HepG2 (cell line): ENCODE measurements around the gene TROAP. TPM values are rescaled to one million over a fixed set of nuclear protein-coding genes. Genes with fewer than 3 reads are reported as not detected.

ENCODE experiments used
- AFF4 ChIP-seq: sonication (generic); formaldehyde crosslinking; IDR thresholded peaks from 2 replicates; pipeline ENCODE4 v1.4.0; 2020; ENCODE audit warnings: missing genetic modification reagents
- ARID3A ChIP-seq: IDR thresholded peaks from 2 replicates; pipeline ENCODE4 v1.6.1; 2012; ENCODE audit warnings: low read depth, low read length, improper control_type of control experiment
- ESRRA ChIP-seq: sonication (generic); formaldehyde crosslinking; IDR thresholded peaks from 2 replicates; pipeline ENCODE4 v1.5.1; 2020; ENCODE audit warnings: mild to moderate bottlenecking, low read depth, missing genetic modification reagents
- JARID2 ChIP-seq: sonication (generic); formaldehyde crosslinking; IDR thresholded peaks from 2 replicates; pipeline ENCODE4 v1.8.1; 2023; ENCODE audit warnings: missing genetic modification reagents, inconsistent platforms; ENCODE audit not compliant: insufficient replicate concordance
- KLF13 ChIP-seq: sonication (generic); formaldehyde crosslinking; IDR thresholded peaks from 2 replicates; pipeline ENCODE4 v1.4.0; 2020; ENCODE audit warnings: mild to moderate bottlenecking, missing genetic modification reagents
- NR3C1 ChIP-seq: sonication (generic); formaldehyde crosslinking; IDR thresholded peaks from 2 replicates; pipeline ENCODE4 v1.4.0; 2020; ENCODE audit warnings: missing genetic modification reagents
- NRL ChIP-seq: sonication (generic); formaldehyde crosslinking; IDR thresholded peaks from 2 replicates; pipeline ENCODE4 v1.5.0; 2020; ENCODE audit warnings: missing genetic modification reagents, mild to moderate bottlenecking, moderate library complexity, borderline replicate concordance
- PPARG ChIP-seq: conservative IDR thresholded peaks from 2 replicates; pipeline ENCODE4 v1.6.1; 2016; ENCODE audit warnings: missing biosample characterization, missing genetic modification reagents
- SNAPC2 ChIP-seq: sonication (generic); formaldehyde crosslinking; IDR thresholded peaks from 2 replicates; pipeline ENCODE4 v1.8.1; 2022; ENCODE audit warnings: mild to moderate bottlenecking, missing genetic modification reagents
- STAG1 ChIP-seq: sonication (generic); formaldehyde crosslinking; IDR thresholded peaks from 2 replicates; pipeline ENCODE4 v1.4.0; 2020; ENCODE audit warnings: missing genetic modification reagents
- ZNF550 ChIP-seq: sonication (generic); formaldehyde crosslinking; IDR thresholded peaks from 2 replicates; pipeline ENCODE4 v1.4.0; 2020; ENCODE audit warnings: mild to moderate bottlenecking, missing genetic modification reagents, borderline replicate concordance
- ZNF749 ChIP-seq: sonication (generic); formaldehyde crosslinking; IDR thresholded peaks from 2 replicates; pipeline ENCODE4 v1.8.0; 2022; ENCODE audit warnings: mild to moderate bottlenecking, missing genetic modification reagents, moderate library complexity, borderline replicate concordance
- polyA plus RNA-seq, 8 experiments: library from polyadenylated mRNA; depleted of rRNA in 3 of 8; stranded (reverse) in 7 of 8; unstranded in 1 of 8; fragments of >200 nt; fragmentation: Illumina TruSeq in 4 of 8; extraction: Trizol in 4 of 8; gene quantifications; 2 replicates each; pipeline versions ENCODE4 v1.2.1 to v1.2.3, GENCODE V29; 2011 to 2016; ENCODE audit warnings: low read depth in 4 of 8, missing spikeins in 1 of 8, mixed read lengths in 1 of 8; ENCODE audit not compliant: insufficient read depth in 1 of 8
- total RNA-seq, 5 experiments: library from RNA; depleted of rRNA; stranded (reverse); fragments of >200 nt; fragmentation: Illumina TruSeq; extraction: Trizol; gene quantifications; 2 replicates each; pipeline ENCODE4 v1.2.3, GENCODE V29; 2016; ENCODE audit warnings: low read depth in 1 of 5
- TF ChIP-seq, protein P1 (sequence below): sonication (generic); formaldehyde crosslinking; IDR thresholded peaks from 2 replicates; pipeline ENCODE4 v1.8.1; 2022; ENCODE audit warnings: low read depth, mild to moderate bottlenecking, missing genetic modification reagents
- TF ChIP-seq, protein P2 (sequence below): sonication (generic); formaldehyde crosslinking; IDR thresholded peaks from 2 replicates; pipeline ENCODE4 v1.5.0; 2020; ENCODE audit warnings: mild to moderate bottlenecking, missing genetic modification reagents, moderate library complexity
- TF ChIP-seq, protein P3 (sequence below): sonication (generic); formaldehyde crosslinking; IDR thresholded peaks from 2 replicates; pipeline ENCODE4 v1.8.0; 2022; ENCODE audit warnings: mild to moderate bottlenecking, missing genetic modification reagents; ENCODE audit not compliant: insufficient replicate concordance
- TF ChIP-seq, protein P4 (sequence below): sonication (generic); formaldehyde crosslinking; IDR thresholded peaks from 2 replicates; pipeline ENCODE4 v1.4.0; 2020; ENCODE audit warnings: missing genetic modification reagents; ENCODE audit errors: not compliant biosample characterization

TROAP gene
- total and polyA plus RNA-seq, 2 of the 13 experiments (the other 11 are each of a cell fraction or from before 2014, with no cell fraction given): 22.5 to 30.9 TPM

- TF ChIP-seq, protein P1, sequence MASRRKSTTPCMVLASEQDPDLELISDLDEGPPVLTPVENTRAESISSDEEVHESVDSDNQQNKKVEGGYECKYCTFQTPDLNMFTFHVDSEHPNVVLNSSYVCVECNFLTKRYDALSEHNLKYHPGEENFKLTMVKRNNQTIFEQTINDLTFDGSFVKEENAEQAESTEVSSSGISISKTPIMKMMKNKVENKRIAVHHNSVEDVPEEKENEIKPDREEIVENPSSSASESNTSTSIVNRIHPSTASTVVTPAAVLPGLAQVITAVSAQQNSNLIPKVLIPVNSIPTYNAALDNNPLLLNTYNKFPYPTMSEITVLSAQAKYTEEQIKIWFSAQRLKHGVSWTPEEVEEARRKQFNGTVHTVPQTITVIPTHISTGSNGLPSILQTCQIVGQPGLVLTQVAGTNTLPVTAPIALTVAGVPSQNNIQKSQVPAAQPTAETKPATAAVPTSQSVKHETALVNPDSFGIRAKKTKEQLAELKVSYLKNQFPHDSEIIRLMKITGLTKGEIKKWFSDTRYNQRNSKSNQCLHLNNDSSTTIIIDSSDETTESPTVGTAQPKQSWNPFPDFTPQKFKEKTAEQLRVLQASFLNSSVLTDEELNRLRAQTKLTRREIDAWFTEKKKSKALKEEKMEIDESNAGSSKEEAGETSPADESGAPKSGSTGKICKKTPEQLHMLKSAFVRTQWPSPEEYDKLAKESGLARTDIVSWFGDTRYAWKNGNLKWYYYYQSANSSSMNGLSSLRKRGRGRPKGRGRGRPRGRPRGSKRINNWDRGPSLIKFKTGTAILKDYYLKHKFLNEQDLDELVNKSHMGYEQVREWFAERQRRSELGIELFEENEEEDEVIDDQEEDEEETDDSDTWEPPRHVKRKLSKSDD: no peak
- TF ChIP-seq SNAPC2 (CRISPR knock-in tag): no peak
- no peak for TF ChIP-seq ESRRA (CRISPR knock-in tag)
- 0 out of 2 replicates have a peak, but pooled peaks have one; percentile 9 for TF ChIP-seq STAG1
- TF ChIP-seq, protein P2, sequence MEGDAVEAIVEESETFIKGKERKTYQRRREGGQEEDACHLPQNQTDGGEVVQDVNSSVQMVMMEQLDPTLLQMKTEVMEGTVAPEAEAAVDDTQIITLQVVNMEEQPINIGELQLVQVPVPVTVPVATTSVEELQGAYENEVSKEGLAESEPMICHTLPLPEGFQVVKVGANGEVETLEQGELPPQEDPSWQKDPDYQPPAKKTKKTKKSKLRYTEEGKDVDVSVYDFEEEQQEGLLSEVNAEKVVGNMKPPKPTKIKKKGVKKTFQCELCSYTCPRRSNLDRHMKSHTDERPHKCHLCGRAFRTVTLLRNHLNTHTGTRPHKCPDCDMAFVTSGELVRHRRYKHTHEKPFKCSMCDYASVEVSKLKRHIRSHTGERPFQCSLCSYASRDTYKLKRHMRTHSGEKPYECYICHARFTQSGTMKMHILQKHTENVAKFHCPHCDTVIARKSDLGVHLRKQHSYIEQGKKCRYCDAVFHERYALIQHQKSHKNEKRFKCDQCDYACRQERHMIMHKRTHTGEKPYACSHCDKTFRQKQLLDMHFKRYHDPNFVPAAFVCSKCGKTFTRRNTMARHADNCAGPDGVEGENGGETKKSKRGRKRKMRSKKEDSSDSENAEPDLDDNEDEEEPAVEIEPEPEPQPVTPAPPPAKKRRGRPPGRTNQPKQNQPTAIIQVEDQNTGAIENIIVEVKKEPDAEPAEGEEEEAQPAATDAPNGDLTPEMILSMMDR (CRISPR knock-in tag): peak; percentile 38
- TF ChIP-seq AFF4 (CRISPR knock-in tag): no peak
- TF ChIP-seq, protein P3, sequence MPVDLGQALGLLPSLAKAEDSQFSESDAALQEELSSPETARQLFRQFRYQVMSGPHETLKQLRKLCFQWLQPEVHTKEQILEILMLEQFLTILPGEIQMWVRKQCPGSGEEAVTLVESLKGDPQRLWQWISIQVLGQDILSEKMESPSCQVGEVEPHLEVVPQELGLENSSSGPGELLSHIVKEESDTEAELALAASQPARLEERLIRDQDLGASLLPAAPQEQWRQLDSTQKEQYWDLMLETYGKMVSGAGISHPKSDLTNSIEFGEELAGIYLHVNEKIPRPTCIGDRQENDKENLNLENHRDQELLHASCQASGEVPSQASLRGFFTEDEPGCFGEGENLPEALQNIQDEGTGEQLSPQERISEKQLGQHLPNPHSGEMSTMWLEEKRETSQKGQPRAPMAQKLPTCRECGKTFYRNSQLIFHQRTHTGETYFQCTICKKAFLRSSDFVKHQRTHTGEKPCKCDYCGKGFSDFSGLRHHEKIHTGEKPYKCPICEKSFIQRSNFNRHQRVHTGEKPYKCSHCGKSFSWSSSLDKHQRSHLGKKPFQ (CRISPR knock-in tag): no peak
- no peak for TF ChIP-seq ZNF749
- TF ChIP-seq NRL: no peak
- TF ChIP-seq JARID2 (CRISPR knock-in tag): no peak
- TF ChIP-seq KLF13 (CRISPR knock-in tag): no peak
- TF ChIP-seq ARID3A: 0 out of 2 replicates have a peak, but pooled peaks have one; percentile 37
- TF ChIP-seq NR3C1 (CRISPR knock-in tag): no peak
- no peak for TF ChIP-seq ZNF550 (CRISPR knock-in tag)
- TF ChIP-seq, protein P4, sequence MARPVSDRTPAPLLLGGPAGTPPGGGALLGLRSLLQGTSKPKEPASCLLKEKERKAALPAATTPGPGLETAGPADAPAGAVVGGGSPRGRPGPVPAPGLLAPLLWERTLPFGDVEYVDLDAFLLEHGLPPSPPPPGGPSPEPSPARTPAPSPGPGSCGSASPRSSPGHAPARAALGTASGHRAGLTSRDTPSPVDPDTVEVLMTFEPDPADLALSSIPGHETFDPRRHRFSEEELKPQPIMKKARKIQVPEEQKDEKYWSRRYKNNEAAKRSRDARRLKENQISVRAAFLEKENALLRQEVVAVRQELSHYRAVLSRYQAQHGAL (CRISPR knock-in tag): no peak
- TF ChIP-seq PPARG (CRISPR knock-in tag): no peak
These were observed 34.1 kb downstream of the TROAP start (continued) for GRCh38 chr12:49357103-49357678.
